ENCODE measurements around the gene UBTF.
"Not testable (repeated sequence)": the region's sequence is repeated elsewhere in the genome, so short reads cannot be mapped to it uniquely, and the experiment has no call there.

Gene UBTF

GRCh38 chr17:44254361-44255095, 35.1 kb upstream of the UBTF start:
- H3K27me3 Mint-ChIP-seq: peaks cover 30% of the 10 kb centered on the region
- H3K4me3 Mint-ChIP-seq: no peak overlapping the region
- H3K36me3 Mint-ChIP-seq: no peaks in the 10 kb centered on the region
- no peak for DNase-seq
- CTCF ChIA-PET: interaction anchor here (0.5 kb wide), 1 partner anchor 77 kb away, joined by 4 read pairs; no protein-coding TSS in a partner anchor
- H3K9me3 Mint-ChIP-seq: no peaks in the 10 kb centered on the region
- peaks cover 2% of the 10 kb centered on the region for H3K4me1 Mint-ChIP-seq
- no peak overlapping the region for H3K27ac Mint-ChIP-seq

GRCh38 chr17:44253006-44253405, 33.5 kb upstream of the UBTF start:
- H3K4me1 Mint-ChIP-seq: peaks cover 14% of the 10 kb centered on the region
- H3K27ac Mint-ChIP-seq: no peak overlapping the region
- no peaks in the 10 kb centered on the region for H3K9me3 Mint-ChIP-seq
- peaks cover 30% of the 10 kb centered on the region for H3K27me3 Mint-ChIP-seq
- H3K36me3 Mint-ChIP-seq: no peaks in the 10 kb centered on the region
- DNase-seq: no peak
- H3K4me3 Mint-ChIP-seq: no peak overlapping the region
- CTCF ChIA-PET: no interaction called here

GRCh38 chr17:44251062-44251461, 31.6 kb upstream of the UBTF start:
- Mint-ChIP-seq H3K27ac (no peak overlapping the region), H3K9me3 (no peaks in the 10 kb centered on the region), H3K4me3 (no peak overlapping the region), H3K36me3 (no peaks in the 10 kb centered on the region), H3K4me1 (peaks cover 34% of the 10 kb centered on the region), H3K27me3 (peaks cover 17% of the 10 kb centered on the region)
- no peak for DNase-seq
- CTCF ChIA-PET: no interaction called here

- Mint-ChIP-seq H3K27ac (no peak overlapping the region), H3K4me1 (peaks cover 42% of the 10 kb centered on the region)
- CTCF ChIA-PET: interaction anchor here (0.7 kb wide), 1 partner anchor 104 kb away, joined by 3 read pairs; no protein-coding TSS in a partner anchor
These were observed 30.2 kb upstream of the UBTF start for GRCh38 chr17:44249501-44250246.

GRCh38 chr17:44247876-44248736, 28.6 kb upstream of the UBTF start:
- no peak for DNase-seq
- Mint-ChIP-seq H3K27me3 (peaks cover 4% of the 10 kb centered on the region), H3K36me3 (no peaks in the 10 kb centered on the region), H3K27ac (no peak overlapping the region), H3K9me3 (no peaks in the 10 kb centered on the region), H3K4me1 (peaks cover 42% of the 10 kb centered on the region), H3K4me3 (no peak overlapping the region)
- CTCF ChIA-PET: interaction anchor here (1.2 kb wide), 1 partner anchor 12 kb away, joined by 3 read pairs; no protein-coding TSS in a partner anchor

More at GRCh38 chr17:44249501-44250246, 30.2 kb upstream of the UBTF start:
- Mint-ChIP-seq H3K4me3 (no peak overlapping the region), H3K9me3 (no peaks in the 10 kb centered on the region), H3K36me3 (no peaks in the 10 kb centered on the region), H3K27me3 (peaks cover 9% of the 10 kb centered on the region)
- no peak for DNase-seq

GRCh38 chr17:44247440-44247841, 28.0 kb upstream of the UBTF start:
- Mint-ChIP-seq H3K4me1 (peaks cover 42% of the 10 kb centered on the region), H3K9me3 (no peaks in the 10 kb centered on the region), H3K27ac (no peak overlapping the region), H3K36me3 (no peaks in the 10 kb centered on the region), H3K27me3 (no peaks in the 10 kb centered on the region), H3K4me3 (no peak overlapping the region)
- CTCF ChIA-PET: interaction anchor here (1.1 to 1.2 kb wide), 2 partner anchors 13 to 29 kb away, joined by 3 read pairs; no protein-coding TSS in a partner anchor
- no peak for DNase-seq

GRCh38 chr17:44241106-44241624, 21.7 kb upstream of the UBTF start:
- DNase-seq: no peak
- H3K27ac Mint-ChIP-seq: no peak overlapping the region
- CTCF ChIA-PET: no interaction called here
- H3K36me3 Mint-ChIP-seq: no peaks in the 10 kb centered on the region
- H3K4me3 Mint-ChIP-seq: no peak overlapping the region
- no peaks in the 10 kb centered on the region for H3K9me3 Mint-ChIP-seq
- peaks cover 16% of the 10 kb centered on the region for H3K27me3 Mint-ChIP-seq
- peaks cover 9% of the 10 kb centered on the region for H3K4me1 Mint-ChIP-seq

GRCh38 chr17:44237886-44238285, 18.4 kb upstream of the UBTF start:
- H3K9me3 Mint-ChIP-seq, DNase-seq, H3K4me3 Mint-ChIP-seq, H3K27ac Mint-ChIP-seq, H3K36me3 Mint-ChIP-seq, H3K4me1 Mint-ChIP-seq, CTCF ChIA-PET: not testable (repeated sequence)
- peaks cover 31% of the 10 kb centered on the region for H3K27me3 Mint-ChIP-seq

GRCh38 chr17:44236444-44236991, 17.0 kb upstream of the UBTF start:
- Mint-ChIP-seq H3K9me3 (no peaks in the 10 kb centered on the region), H3K27ac (no peak overlapping the region), H3K36me3 (no peaks in the 10 kb centered on the region), H3K4me3 (no peak overlapping the region), H3K27me3 (peaks cover 42% of the 10 kb centered on the region), H3K4me1 (peaks cover 6% of the 10 kb centered on the region)
- no peak for DNase-seq
- CTCF ChIA-PET: no interaction called here

- no peak for DNase-seq
- Mint-ChIP-seq H3K4me3 (no peak overlapping the region), H3K4me1 (peaks cover 6% of the 10 kb centered on the region), H3K27me3 (peaks cover 49% of the 10 kb centered on the region), H3K27ac (no peak overlapping the region), H3K9me3 (no peaks in the 10 kb centered on the region), H3K36me3 (no peaks in the 10 kb centered on the region)
- CTCF ChIA-PET: no interaction called here
These were observed 16.1 kb upstream of the UBTF start for GRCh38 chr17:44235583-44235936.

GRCh38 chr17:44233582-44233981, 14.1 kb upstream of the UBTF start:
- CTCF ChIA-PET: no interaction called here

GRCh38 chr17:44232061-44232460, 12.6 kb upstream of the UBTF start:
- CTCF ChIA-PET: no interaction called here
- no peak overlapping the region for H3K4me3 Mint-ChIP-seq

More at GRCh38 chr17:44233582-44233981, 14.1 kb upstream of the UBTF start:
- no peaks in the 10 kb centered on the region for H3K36me3 Mint-ChIP-seq
- H3K27ac Mint-ChIP-seq: no peak overlapping the region
- H3K4me3 Mint-ChIP-seq: no peak overlapping the region
- no peak for DNase-seq
- no peaks in the 10 kb centered on the region for H3K9me3 Mint-ChIP-seq
- peaks cover 56% of the 10 kb centered on the region for H3K27me3 Mint-ChIP-seq
- peaks cover 6% of the 10 kb centered on the region for H3K4me1 Mint-ChIP-seq

GRCh38 chr17:44230140-44230539, 10.7 kb upstream of the UBTF start:
- no peak overlapping the region for H3K4me3 Mint-ChIP-seq
- no peak overlapping the region for H3K27ac Mint-ChIP-seq
- H3K36me3 Mint-ChIP-seq: no peaks in the 10 kb centered on the region
- peaks cover 49% of the 10 kb centered on the region for H3K27me3 Mint-ChIP-seq
- H3K4me1 Mint-ChIP-seq: peaks cover 5% of the 10 kb centered on the region
- DNase-seq: no peak
- H3K9me3 Mint-ChIP-seq: no peaks in the 10 kb centered on the region
- CTCF ChIA-PET: no interaction called here

More at GRCh38 chr17:44232061-44232460, 12.6 kb upstream of the UBTF start:
- no peaks in the 10 kb centered on the region for H3K36me3 Mint-ChIP-seq
- DNase-seq: no peak
- H3K4me1 Mint-ChIP-seq: peaks cover 6% of the 10 kb centered on the region
- no peaks in the 10 kb centered on the region for H3K9me3 Mint-ChIP-seq
- peaks cover 65% of the 10 kb centered on the region for H3K27me3 Mint-ChIP-seq
- no peak overlapping the region for H3K27ac Mint-ChIP-seq

- no peak for DNase-seq
- H3K36me3 Mint-ChIP-seq: no peaks in the 10 kb centered on the region
- H3K4me1 Mint-ChIP-seq: no peaks in the 10 kb centered on the region
- no peak overlapping the region for H3K27ac Mint-ChIP-seq
- CTCF ChIA-PET: interaction anchor here (0.9 kb wide), 1 partner anchor 102 kb away, joined by 3 read pairs; no protein-coding TSS in a partner anchor
- H3K9me3 Mint-ChIP-seq: no peaks in the 10 kb centered on the region
- peaks cover 45% of the 10 kb centered on the region for H3K27me3 Mint-ChIP-seq
- H3K4me3 Mint-ChIP-seq: no peak overlapping the region
These were observed 9.6 kb upstream of the UBTF start for GRCh38 chr17:44229090-44229489.
